ENCODE measurements around the gene EPC2. TPM values are rescaled to one million over a fixed set of nuclear protein-coding genes. Genes with fewer than 3 reads are reported as not detected.

EPC2 gene
- total and polyA plus RNA-seq, 2 donors = 14.8 to 22.1 TPM

Other genes starting within 250 kb of the EPC2 start
- gene KIF5C, start 230.5 kb downstream of the EPC2 start, total RNA-seq = 0.19 TPM
- 1.4 TPM for gene KIF5C, start 230.5 kb downstream of the EPC2 start, polyA plus RNA-seq

Data from thymus (tissue), 2 donors.